ENCODE measurements around the gene DSN1. TPM values are rescaled to one million over a fixed set of nuclear protein-coding genes. Genes with fewer than 3 reads are reported as not detected.

Gene DSN1
- polyA plus RNA-seq, 1 donor (not counting 4 experiments of a cell fraction or from before 2014, with no cell fraction given): 12.7 TPM

DNA sequence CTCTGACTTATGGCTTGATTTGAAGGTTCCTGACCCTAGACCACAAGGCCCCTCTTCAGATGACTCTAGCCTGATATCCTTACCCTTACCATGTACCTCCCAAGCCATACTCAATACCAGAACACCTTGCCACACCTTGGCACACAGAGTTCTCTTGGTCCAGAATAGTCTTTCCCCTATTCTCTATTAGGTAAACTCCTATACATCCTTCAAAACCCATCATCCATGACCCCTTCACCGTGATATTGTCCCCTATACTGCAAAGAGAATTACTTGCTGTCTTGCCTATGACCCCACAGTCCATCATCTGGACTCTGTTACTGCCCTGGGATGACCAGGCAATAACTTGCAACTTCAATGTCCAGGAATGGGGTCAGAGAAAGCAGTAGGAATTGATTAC, 31.8 kb upstream of the DSN1 start:
- no peak for TF ChIP-seq EZH2 (IDR thresholded peaks at IDR 0.05; ENCODE audit: low read length)
- TF ChIP-seq, protein P1, sequence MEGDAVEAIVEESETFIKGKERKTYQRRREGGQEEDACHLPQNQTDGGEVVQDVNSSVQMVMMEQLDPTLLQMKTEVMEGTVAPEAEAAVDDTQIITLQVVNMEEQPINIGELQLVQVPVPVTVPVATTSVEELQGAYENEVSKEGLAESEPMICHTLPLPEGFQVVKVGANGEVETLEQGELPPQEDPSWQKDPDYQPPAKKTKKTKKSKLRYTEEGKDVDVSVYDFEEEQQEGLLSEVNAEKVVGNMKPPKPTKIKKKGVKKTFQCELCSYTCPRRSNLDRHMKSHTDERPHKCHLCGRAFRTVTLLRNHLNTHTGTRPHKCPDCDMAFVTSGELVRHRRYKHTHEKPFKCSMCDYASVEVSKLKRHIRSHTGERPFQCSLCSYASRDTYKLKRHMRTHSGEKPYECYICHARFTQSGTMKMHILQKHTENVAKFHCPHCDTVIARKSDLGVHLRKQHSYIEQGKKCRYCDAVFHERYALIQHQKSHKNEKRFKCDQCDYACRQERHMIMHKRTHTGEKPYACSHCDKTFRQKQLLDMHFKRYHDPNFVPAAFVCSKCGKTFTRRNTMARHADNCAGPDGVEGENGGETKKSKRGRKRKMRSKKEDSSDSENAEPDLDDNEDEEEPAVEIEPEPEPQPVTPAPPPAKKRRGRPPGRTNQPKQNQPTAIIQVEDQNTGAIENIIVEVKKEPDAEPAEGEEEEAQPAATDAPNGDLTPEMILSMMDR (optimal IDR thresholded peaks at IDR 0.05 in 1 of 3, IDR thresholded peaks at IDR 0.05 in 1 of 3, conservative IDR thresholded peaks at IDR 0.05 in 1 of 3; ENCODE audit: extremely low read depth in 1 of 3, insufficient read depth in 2 of 3, low read length in 3 of 3): no peak
- FAIRE-seq: no peak
- Histone ChIP-seq H3K4me2 (ENCODE audit: control insufficient read depth, extremely low read depth, insufficient read depth, low read depth, low read length) (no peak overlapping the region), H4K20me1 (ENCODE audit: control insufficient read depth, extremely low read depth, insufficient read depth, low read length) (peaks cover 7% of the 10 kb centered on the region), H3K4me3 (ENCODE audit: control insufficient read depth in 2 of 3, extremely low read depth in 1 of 3, insufficient read depth in 2 of 3, low read depth in 1 of 3, low read length in 3 of 3) (no peak overlapping the region), H3K4me1 (ENCODE audit: control insufficient read depth, extremely low read depth, insufficient read depth, low read length) (peaks cover 11% of the 10 kb centered on the region), H3K9me1 (ENCODE audit: control insufficient read depth, extremely low read depth, insufficient read depth, low read length) (no peaks in the 10 kb centered on the region), H2AFZ (ENCODE audit: control insufficient read depth, low read length) (no peak overlapping the region), H3K27me3 (ENCODE audit: control insufficient read depth, extremely low read depth, insufficient read depth, low read length) (no peaks in the 10 kb centered on the region), H3K79me2 (ENCODE audit: control insufficient read depth, insufficient read depth, low read length) (no peaks in the 10 kb centered on the region), H3K9me3 (ENCODE audit: control insufficient read depth, low read depth, low read length) (no peaks in the 10 kb centered on the region), H3K27ac (ENCODE audit: control insufficient read depth, insufficient read depth, low read length) (no peak overlapping the region), H3K9ac (ENCODE audit: control insufficient read depth, extremely low read depth, insufficient read depth, low read length) (no peak overlapping the region), H3K36me3 (ENCODE audit: control insufficient read depth in 2 of 2, extremely low read depth in 1 of 2, insufficient read depth in 2 of 2, low read length in 2 of 2) (peaks cover 49 to 55% of the 10 kb centered on the region in 2 experiments)
- DNase-seq (ENCODE audit: low read depth, low spot score): no peak
- dilution Hi-C loops (cut with MboI; ENCODE audit: extremely low pct_ligation_motif_present, low sequenced_read_pairs): no loop called here

DNA sequence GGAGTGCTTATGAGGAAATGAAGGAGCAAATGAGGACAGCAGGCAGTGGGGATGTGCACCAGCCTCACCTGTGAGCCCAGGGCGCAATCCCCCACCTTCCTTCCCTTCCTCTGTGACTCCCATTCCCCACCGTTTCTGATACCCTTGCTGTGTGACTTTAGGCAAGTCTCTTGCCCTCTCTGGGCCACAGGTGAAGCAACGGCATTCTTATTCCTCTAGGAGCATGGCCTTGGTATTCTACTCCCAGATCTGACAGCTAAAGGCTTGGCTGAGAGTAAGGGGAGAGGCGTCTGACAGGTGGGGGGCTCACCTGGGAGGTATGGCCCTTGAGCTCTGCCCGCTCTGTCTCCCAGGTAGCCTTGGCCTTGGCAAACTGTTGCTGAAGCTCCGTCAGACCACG, 30.9 kb upstream of the DSN1 start:
- Histone ChIP-seq H3K79me2 (ENCODE audit: control insufficient read depth, insufficient read depth, low read length) (no peaks in the 10 kb centered on the region), H3K4me3 (ENCODE audit: control insufficient read depth in 2 of 3, extremely low read depth in 1 of 3, insufficient read depth in 2 of 3, low read depth in 1 of 3, low read length in 3 of 3) (no peak overlapping the region), H2AFZ (ENCODE audit: control insufficient read depth, low read length) (no peak overlapping the region), H3K9me3 (ENCODE audit: control insufficient read depth, low read depth, low read length) (no peaks in the 10 kb centered on the region), H3K9me1 (ENCODE audit: control insufficient read depth, extremely low read depth, insufficient read depth, low read length) (no peaks in the 10 kb centered on the region), H3K4me1 (ENCODE audit: control insufficient read depth, extremely low read depth, insufficient read depth, low read length) (peaks cover 11% of the 10 kb centered on the region), H3K27ac (ENCODE audit: control insufficient read depth, insufficient read depth, low read length) (no peak overlapping the region), H3K9ac (ENCODE audit: control insufficient read depth, extremely low read depth, insufficient read depth, low read length) (no peak overlapping the region), H3K27me3 (ENCODE audit: control insufficient read depth, extremely low read depth, insufficient read depth, low read length) (no peaks in the 10 kb centered on the region), H3K4me2 (ENCODE audit: control insufficient read depth, extremely low read depth, insufficient read depth, low read depth, low read length) (no peak overlapping the region), H3K36me3 (ENCODE audit: control insufficient read depth in 2 of 2, extremely low read depth in 1 of 2, insufficient read depth in 2 of 2, low read length in 2 of 2) (peaks cover 49 to 58% of the 10 kb centered on the region in 2 experiments), H4K20me1 (ENCODE audit: control insufficient read depth, extremely low read depth, insufficient read depth, low read length) (peaks cover 9% of the 10 kb centered on the region)
- no peak for TF ChIP-seq EZH2 (IDR thresholded peaks at IDR 0.05; ENCODE audit: low read length)
- TF ChIP-seq, protein P1 (optimal IDR thresholded peaks at IDR 0.05 in 1 of 3, IDR thresholded peaks at IDR 0.05 in 1 of 3, conservative IDR thresholded peaks at IDR 0.05 in 1 of 3; ENCODE audit: extremely low read depth in 1 of 3, insufficient read depth in 2 of 3, low read length in 3 of 3): no peak
- DNase-seq (ENCODE audit: low read depth, low spot score): no peak
- dilution Hi-C loops (cut with MboI; ENCODE audit: extremely low pct_ligation_motif_present, low sequenced_read_pairs): no loop called here
- FAIRE-seq: no peak
